Measurements from ENCODE around the gene PTPRB.

DNA sequence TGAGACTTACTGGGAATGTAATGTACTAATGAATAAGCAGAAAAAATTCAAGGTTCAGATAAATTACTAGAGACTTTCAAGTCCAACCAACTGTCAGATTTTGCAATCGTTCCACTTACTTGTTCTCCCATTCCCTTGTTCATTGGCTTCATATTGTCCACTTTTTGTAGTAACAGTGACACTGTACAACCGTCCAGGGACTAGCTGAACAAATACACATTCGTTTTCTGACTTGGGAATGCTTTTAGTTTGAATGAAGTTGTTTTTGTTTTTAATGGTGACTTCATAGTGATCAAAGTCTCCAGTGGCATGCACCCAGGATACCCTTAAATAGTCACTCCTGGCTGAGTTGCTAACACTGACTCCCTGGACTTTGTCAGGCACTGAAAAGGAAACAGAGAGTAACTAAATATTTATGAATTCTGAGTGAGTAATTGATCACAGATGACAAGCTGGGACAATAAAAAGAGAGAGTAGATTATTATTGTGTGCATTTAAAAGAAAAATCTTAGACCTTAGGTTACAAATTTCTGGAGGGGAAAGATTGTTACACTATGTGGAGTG is 65.4 kb downstream of the PTPRB start:
- TF ChIP-seq, protein P1, sequence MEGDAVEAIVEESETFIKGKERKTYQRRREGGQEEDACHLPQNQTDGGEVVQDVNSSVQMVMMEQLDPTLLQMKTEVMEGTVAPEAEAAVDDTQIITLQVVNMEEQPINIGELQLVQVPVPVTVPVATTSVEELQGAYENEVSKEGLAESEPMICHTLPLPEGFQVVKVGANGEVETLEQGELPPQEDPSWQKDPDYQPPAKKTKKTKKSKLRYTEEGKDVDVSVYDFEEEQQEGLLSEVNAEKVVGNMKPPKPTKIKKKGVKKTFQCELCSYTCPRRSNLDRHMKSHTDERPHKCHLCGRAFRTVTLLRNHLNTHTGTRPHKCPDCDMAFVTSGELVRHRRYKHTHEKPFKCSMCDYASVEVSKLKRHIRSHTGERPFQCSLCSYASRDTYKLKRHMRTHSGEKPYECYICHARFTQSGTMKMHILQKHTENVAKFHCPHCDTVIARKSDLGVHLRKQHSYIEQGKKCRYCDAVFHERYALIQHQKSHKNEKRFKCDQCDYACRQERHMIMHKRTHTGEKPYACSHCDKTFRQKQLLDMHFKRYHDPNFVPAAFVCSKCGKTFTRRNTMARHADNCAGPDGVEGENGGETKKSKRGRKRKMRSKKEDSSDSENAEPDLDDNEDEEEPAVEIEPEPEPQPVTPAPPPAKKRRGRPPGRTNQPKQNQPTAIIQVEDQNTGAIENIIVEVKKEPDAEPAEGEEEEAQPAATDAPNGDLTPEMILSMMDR (IDR thresholded peaks at IDR 0.05) = no peak
- no peak for TF ChIP-seq POLR2A (IDR thresholded peaks at IDR 0.05)
